ENCODE data around the gene CCDC120.
A peak's percentile ranks its signal among the peaks of the same experiment; 100 is the strongest.

Gene CCDC120

DNA sequence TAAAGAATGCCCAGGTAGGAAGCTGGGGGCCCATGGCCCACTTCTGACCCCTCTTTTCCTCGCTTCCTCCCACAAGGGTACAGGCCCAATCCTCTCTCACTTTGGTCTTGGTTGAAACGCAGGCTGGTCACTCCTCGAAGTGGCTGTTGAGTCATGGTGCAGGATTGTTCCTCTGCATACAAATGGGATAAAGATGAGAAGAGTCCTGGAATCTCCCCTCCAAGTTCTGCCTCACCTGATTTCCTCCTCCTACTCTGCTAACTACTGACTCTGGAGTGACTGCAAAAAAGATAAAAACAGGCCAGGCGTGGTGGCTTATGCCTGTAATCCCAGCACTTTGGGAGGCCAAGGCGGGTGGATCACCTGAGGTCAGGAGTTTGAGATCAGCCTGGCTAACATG is 19.1 kb downstream of the CCDC120 start:
- no peak overlapping the region for H3K4me3 ChIP-seq (ENCODE audit: low read length)
- TF ChIP-seq, protein P1, sequence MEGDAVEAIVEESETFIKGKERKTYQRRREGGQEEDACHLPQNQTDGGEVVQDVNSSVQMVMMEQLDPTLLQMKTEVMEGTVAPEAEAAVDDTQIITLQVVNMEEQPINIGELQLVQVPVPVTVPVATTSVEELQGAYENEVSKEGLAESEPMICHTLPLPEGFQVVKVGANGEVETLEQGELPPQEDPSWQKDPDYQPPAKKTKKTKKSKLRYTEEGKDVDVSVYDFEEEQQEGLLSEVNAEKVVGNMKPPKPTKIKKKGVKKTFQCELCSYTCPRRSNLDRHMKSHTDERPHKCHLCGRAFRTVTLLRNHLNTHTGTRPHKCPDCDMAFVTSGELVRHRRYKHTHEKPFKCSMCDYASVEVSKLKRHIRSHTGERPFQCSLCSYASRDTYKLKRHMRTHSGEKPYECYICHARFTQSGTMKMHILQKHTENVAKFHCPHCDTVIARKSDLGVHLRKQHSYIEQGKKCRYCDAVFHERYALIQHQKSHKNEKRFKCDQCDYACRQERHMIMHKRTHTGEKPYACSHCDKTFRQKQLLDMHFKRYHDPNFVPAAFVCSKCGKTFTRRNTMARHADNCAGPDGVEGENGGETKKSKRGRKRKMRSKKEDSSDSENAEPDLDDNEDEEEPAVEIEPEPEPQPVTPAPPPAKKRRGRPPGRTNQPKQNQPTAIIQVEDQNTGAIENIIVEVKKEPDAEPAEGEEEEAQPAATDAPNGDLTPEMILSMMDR (conservative IDR thresholded peaks at IDR 0.05; ENCODE audit: low read depth, low read length), result no peak
- DNase-seq (ENCODE audit: low read depth), result no peak

DNA sequence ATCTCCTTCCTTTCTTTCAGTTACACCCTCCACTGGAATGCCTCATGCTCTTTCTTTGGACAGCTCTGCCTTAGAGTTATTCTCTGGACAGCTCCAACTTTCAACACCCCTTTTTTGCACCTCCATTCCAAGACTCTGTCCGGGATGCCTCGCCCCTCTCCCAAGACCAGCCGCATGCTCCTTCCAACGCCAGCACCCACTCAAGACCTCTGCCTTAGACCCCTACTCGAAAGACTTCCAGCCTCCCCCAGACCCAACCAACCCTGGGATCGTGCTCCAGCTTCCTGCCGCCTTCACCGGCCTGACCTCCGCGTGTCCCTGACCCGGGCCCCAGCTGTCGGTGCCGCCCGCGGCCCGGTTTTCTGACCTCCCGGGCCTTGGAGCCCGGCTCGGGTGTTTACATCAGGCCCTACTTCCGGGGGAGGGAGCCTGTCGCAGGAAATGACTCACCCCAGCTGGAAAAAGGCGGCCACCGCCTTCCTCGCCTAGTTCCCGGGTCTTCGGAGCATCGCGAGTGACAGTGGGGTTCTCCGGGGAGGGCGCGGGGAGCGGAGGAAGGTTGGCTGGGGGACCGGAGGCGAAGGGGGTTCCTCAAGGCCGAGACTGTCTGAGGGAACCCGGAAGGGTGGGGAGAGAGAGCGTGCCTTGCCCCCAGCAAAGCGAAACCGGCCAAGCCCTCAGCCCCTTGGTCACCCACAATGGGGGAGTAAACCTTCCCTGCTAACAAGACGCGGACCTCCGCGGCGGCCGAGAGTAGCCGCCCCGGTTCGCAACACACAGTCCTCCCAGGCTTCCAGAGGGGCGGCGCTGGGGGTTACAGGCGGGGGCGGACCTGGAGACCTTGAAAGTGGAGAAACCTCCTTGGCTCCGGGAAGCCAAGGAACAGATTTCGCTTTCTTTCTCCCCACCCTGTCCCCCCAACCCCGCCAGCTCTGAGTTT is 21.0 kb downstream of the CCDC120 start, which contains the start of gene WDR45:
WDR45 (minus strand) TSS at position 399 of the 940 bp plus-strand sequence. CDS start 1,792 bp downstream, outside the sequence.
- TF ChIP-seq, protein P1 (conservative IDR thresholded peaks at IDR 0.05; ENCODE audit: low read depth, low read length), result no peak
- peak within 1 kb of the TSS; percentile 66 for H3K4me3 ChIP-seq (ENCODE audit: low read length)
- no peak for DNase-seq (ENCODE audit: low read depth)

DNA sequence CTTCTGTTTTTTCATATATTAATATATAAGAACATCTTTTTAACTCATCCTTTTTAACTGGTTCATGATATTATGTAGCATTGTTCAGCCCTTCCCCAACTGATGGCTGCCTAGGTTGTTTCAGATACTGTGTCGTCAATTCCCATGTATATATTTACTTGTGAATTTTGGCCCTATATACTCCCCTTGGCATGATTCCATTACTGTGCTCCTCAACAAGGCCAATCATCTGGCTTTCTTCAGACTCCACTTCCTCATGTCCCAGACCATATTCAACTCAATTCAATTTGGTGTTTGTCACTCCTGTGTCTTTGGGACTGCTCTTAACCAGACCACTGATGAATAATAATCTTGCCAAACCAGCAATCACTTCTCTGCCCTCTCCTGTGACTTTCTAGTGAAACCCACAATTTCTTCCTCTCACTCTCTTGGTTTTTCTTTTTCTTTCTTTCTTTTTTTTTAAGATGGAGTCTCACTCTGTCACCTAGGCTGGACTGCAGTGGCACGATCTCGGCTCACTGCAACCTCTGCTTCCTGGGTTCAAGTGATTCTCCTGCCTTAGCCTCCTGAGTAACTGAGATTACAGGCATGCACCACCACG is 23.6 kb downstream of the CCDC120 start:
- TF ChIP-seq, protein P1 (conservative IDR thresholded peaks at IDR 0.05; ENCODE audit: low read depth, low read length), result no peak
- DNase-seq (ENCODE audit: low read depth), result no peak
- no peak overlapping the region for H3K4me3 ChIP-seq (ENCODE audit: low read length)

DNA sequence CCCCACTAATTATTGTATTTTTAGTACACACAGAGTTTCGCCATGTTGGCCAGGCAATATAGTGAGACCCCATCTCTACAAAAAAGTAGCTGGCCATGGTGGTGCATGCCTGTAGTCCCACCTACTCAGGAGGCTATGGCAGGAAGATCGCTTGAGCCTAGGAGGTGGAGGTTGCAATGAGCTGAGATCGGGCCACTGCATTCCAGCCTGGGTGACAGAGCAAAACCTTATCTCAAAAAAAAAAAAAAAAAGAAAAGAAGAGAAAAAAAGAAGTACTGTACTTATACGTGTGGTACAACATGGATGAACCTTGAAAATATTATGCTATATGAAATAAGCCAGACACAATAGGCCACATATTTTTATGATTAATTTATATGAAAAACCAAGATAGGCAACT is 30.8 kb downstream of the CCDC120 start:
- TF ChIP-seq, protein P1 (conservative IDR thresholded peaks at IDR 0.05; ENCODE audit: low read depth, low read length), result no peak
- DNase-seq (ENCODE audit: low read depth), result no peak

DNA sequence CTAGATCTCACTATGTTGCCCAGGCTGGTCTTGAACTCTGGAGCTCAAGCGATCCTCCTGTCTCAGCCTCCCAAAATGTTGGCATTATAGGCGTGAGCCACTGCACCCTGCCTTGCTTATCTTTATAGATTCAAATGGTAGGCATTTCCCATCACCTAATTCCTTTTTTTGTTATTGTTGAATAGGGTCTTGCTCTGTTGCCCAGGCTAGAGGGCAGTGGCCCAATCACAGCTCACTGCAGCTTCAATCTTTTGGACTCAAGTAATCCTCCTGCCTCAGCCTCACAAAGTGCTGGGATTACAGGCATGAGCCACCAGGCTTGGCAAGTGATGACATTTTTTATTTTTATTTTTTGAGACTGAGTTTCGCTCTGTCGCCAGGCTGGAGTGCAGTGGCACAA is 37.6 kb downstream of the CCDC120 start:
- no peak overlapping the region for H3K4me3 ChIP-seq (ENCODE audit: low read length)
- no peak for DNase-seq (ENCODE audit: low read depth)
- TF ChIP-seq, protein P1 (conservative IDR thresholded peaks at IDR 0.05; ENCODE audit: low read depth, low read length), result no peak

More for the DNA sequence above, 30.8 kb downstream of the CCDC120 start:
- no peak overlapping the region for H3K4me3 ChIP-seq (ENCODE audit: low read length)

DNA sequence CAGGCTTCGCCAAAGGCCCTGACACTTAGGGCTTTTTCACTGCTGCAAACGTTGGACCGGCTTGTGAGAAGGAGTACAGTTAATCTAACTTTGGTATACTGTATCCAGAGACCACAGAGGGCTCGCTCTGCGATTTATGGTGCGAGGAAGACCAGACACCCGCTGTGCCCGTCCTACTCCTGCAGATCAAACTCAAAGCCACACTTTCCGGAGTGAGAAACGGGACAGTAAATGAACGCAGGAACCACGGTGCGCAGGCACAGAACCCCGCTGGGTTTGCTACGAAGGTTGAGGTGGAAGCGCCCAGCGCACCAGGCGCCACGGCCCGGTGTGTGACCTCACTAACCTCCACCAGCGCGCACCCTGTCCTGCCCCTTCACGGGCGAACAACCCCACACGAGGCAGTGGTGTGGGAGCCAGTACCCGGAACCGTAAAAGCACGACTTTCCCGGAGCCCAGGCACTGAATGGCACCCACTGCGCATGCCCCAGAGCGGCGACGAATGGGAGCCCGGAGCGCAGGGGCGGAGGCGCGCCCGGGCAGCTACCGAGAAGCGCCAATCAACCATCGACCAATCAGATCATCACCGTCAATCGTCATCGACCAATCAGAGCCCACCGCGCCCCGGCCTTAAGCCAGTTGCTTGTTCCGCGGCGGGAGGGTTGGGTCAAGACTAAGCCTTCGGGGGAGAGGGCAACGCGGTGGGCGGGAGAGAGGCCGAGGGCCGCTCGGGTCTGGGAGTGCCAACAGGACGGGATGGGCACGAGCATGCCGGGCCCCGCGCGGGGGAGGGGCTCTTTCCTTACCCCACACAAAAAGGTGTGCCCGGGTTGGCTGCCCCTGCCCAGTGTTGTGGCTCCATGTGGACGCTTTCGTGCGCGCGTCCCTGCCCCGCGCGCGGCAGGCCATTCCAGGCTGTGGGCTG is 42.2 kb downstream of the CCDC120 start:
- TF ChIP-seq, protein P1 (conservative IDR thresholded peaks at IDR 0.05; ENCODE audit: low read depth, low read length), result no peak
- H3K4me3 ChIP-seq (ENCODE audit: low read length), result peak overlapping the region; percentile 74
- DNase-seq (ENCODE audit: low read depth), result peak; percentile 71
